ENCODE data around the gene CDH22. TPM values are rescaled to one million over a fixed set of nuclear protein-coding genes. Genes with fewer than 3 reads are reported as not detected.

The CDH22 gene
- total and polyA plus RNA-seq, 9 of the 15 experiments (the other 6 are each of a cell fraction or from before 2014, with no cell fraction given) = 0.07 to 0.08 TPM; not detected in 7

DNA sequence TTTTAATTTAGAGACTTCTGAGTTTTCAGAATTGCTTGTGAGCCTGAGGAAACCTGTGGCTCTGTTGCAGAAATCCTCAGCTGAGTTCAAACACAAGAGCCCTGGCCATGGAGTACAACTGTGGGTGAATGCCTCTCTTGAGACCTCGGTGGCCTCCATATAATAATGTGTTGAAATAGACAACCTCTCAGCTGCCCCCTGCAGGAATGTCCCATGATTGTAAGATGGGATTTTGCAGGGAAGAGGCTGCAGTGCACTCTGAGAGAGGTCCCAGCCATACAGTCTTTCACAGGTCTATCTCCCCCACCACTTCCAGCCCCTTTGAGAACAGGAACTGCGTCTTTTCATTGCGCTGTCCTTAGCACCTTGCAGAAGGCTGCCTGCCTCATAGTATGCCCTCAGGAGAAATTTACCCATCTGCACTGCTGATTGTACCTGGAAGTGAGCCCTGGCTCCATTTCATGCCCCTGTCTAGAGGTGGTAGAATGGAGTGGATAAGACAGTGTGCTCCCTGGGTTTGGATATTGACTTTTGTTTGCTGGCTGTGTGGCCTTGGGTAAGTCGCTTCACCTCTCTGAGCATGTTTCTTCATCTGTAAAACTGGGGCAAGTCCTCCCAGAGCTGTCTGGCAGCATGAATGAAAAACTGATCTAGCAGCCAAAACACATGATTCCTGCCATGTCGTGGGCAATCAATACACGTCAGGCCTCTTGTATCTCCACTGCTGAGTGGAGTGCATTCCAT is 16.8 kb upstream of the CDH22 start:
- Histone ChIP-seq H2AFZ (ENCODE audit: low read depth, low read length) (no peak overlapping the region), H3K9me3 (replicated peaks; ENCODE audit: control insufficient read depth, insufficient read depth, low read depth, low read length) (no peaks in the 10 kb centered on the region), H3K4me1 (replicated peaks in 1 of 2; ENCODE audit: control insufficient read depth in 2 of 2, insufficient read depth in 2 of 2, low read length in 2 of 2) (peaks cover 0 to 6% of the 10 kb centered on the region in 2 experiments; a peak in 1 of 5 replicates), H3K79me2 (ENCODE audit: control insufficient read depth, insufficient read depth, low read length) (no peaks in the 10 kb centered on the region), H3K9ac (ENCODE audit: insufficient read depth in 1 of 2, low read depth in 2 of 2, low read length in 2 of 2) (no peak overlapping the region), H3K36me3 (ENCODE audit: control insufficient read depth, insufficient read depth, low read length) (no peaks in the 10 kb centered on the region), H3K4me3 (no peak overlapping the region), H3K27ac (ENCODE audit: extremely low read depth, low read depth, low read length) (no peak overlapping the region), H4K20me1 (replicated peaks; ENCODE audit: control insufficient read depth, insufficient read depth, low read length) (peaks cover 6% of the 10 kb centered on the region), H3K4me2 (ENCODE audit: insufficient read depth, low read length) (no peak overlapping the region), H3K27me3 (ENCODE audit: control insufficient read depth in 2 of 2, insufficient read depth in 2 of 2, low read length in 2 of 2) (peaks cover 11 to 58% of the 10 kb centered on the region in 2 experiments; a peak in 4 of 5 replicates), H3K9me1 (ENCODE audit: control insufficient read depth, insufficient read depth, low read length) (no peaks in the 10 kb centered on the region)
- intact Hi-C loops (cut with micrococcal nuclease) = loop anchor here (1.0 kb wide), 1 partner anchor 193 kb away; no protein-coding TSS in a partner anchor
- peak; percentile 87 for FAIRE-seq
- peak; percentile 95 for ATAC-seq
- 0% methylated on average over 6 of the region's 6 CpGs for WGBS (ENCODE audit: insufficient coverage, low coverage, missing lambda C conversion rate)
- in situ Hi-C loops (cut with MboI) = loop anchor here (25.0 kb wide), 1 partner anchor 188 kb away; no protein-coding TSS in a partner anchor
- CTCF ChIA-PET (ENCODE audit: low intra/inter-chr PET ratio) = interaction anchor here (0.6 kb wide), 1 partner anchor 321 kb away, joined by 3 read pairs; no protein-coding TSS in a partner anchor
- DNase-seq (ENCODE audit: extremely low read depth in 1 of 4, low spot score in 3 of 4) = peak; percentile 43 to 57 (median 52)
- BruUV-seq (replicated peaks) = no TSS peak
- POLR2A ChIA-PET = interaction anchor here (0.6 to 1.0 kb wide), 2 partner anchors 16 to 89 kb away, joined by 3 to 4 read pairs; no protein-coding TSS in a partner anchor
- TF ChIP-seq, protein P1, sequence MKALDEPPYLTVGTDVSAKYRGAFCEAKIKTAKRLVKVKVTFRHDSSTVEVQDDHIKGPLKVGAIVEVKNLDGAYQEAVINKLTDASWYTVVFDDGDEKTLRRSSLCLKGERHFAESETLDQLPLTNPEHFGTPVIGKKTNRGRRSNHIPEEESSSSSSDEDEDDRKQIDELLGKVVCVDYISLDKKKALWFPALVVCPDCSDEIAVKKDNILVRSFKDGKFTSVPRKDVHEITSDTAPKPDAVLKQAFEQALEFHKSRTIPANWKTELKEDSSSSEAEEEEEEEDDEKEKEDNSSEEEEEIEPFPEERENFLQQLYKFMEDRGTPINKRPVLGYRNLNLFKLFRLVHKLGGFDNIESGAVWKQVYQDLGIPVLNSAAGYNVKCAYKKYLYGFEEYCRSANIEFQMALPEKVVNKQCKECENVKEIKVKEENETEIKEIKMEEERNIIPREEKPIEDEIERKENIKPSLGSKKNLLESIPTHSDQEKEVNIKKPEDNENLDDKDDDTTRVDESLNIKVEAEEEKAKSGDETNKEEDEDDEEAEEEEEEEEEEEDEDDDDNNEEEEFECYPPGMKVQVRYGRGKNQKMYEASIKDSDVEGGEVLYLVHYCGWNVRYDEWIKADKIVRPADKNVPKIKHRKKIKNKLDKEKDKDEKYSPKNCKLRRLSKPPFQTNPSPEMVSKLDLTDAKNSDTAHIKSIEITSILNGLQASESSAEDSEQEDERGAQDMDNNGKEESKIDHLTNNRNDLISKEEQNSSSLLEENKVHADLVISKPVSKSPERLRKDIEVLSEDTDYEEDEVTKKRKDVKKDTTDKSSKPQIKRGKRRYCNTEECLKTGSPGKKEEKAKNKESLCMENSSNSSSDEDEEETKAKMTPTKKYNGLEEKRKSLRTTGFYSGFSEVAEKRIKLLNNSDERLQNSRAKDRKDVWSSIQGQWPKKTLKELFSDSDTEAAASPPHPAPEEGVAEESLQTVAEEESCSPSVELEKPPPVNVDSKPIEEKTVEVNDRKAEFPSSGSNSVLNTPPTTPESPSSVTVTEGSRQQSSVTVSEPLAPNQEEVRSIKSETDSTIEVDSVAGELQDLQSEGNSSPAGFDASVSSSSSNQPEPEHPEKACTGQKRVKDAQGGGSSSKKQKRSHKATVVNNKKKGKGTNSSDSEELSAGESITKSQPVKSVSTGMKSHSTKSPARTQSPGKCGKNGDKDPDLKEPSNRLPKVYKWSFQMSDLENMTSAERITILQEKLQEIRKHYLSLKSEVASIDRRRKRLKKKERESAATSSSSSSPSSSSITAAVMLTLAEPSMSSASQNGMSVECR (CRISPR knock-in tag; IDR thresholded peaks at IDR 0.05) = no peak
- TF ChIP-seq SRSF7 (optimal IDR thresholded peaks at IDR 0.05; ENCODE audit: low read depth, low read length) (no peak), ZBTB7A (IDR thresholded peaks at IDR 0.05; ENCODE audit: borderline replicate concordance, control insufficient read depth, low read depth, low read length) (no peak), CBX5 (IDR thresholded peaks at IDR 0.05; ENCODE audit: borderline replicate concordance, low read depth) (no peak), HOXB6 (CRISPR knock-in tag; IDR thresholded peaks at IDR 0.05; ENCODE audit: borderline replicate concordance) (no peak), RCOR1 (IDR thresholded peaks at IDR 0.05; ENCODE audit: borderline replicate concordance in 1 of 2, low read depth in 2 of 2, low read length in 2 of 2) (0 out of 4 replicates have a peak, but pooled peaks of 1 of the 2 experiments have one; percentile 17), HDAC2 (IDR thresholded peaks at IDR 0.05) (no peak), CEBPB (tag; IDR thresholded peaks at IDR 0.05) (peak; percentile 56; the same call in 1 of the 2 replicates), ZFP30 (CRISPR knock-in tag; IDR thresholded peaks at IDR 0.05; ENCODE audit: borderline replicate concordance) (no peak), ZNF311 (CRISPR knock-in tag; IDR thresholded peaks at IDR 0.05) (no peak), GTF2E2 (tag; IDR thresholded peaks at IDR 0.05) (no peak)
- TF ChIP-seq, protein P2, sequence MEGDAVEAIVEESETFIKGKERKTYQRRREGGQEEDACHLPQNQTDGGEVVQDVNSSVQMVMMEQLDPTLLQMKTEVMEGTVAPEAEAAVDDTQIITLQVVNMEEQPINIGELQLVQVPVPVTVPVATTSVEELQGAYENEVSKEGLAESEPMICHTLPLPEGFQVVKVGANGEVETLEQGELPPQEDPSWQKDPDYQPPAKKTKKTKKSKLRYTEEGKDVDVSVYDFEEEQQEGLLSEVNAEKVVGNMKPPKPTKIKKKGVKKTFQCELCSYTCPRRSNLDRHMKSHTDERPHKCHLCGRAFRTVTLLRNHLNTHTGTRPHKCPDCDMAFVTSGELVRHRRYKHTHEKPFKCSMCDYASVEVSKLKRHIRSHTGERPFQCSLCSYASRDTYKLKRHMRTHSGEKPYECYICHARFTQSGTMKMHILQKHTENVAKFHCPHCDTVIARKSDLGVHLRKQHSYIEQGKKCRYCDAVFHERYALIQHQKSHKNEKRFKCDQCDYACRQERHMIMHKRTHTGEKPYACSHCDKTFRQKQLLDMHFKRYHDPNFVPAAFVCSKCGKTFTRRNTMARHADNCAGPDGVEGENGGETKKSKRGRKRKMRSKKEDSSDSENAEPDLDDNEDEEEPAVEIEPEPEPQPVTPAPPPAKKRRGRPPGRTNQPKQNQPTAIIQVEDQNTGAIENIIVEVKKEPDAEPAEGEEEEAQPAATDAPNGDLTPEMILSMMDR (IDR thresholded peaks at IDR 0.05 in 2 of 3, conservative IDR thresholded peaks at IDR 0.05 in 1 of 3; ENCODE audit: insufficient read depth in 2 of 3, low read depth in 1 of 3, low read length in 3 of 3) = peak; percentile 57 to 67 (median 61)
- TF ChIP-seq, protein P3, sequence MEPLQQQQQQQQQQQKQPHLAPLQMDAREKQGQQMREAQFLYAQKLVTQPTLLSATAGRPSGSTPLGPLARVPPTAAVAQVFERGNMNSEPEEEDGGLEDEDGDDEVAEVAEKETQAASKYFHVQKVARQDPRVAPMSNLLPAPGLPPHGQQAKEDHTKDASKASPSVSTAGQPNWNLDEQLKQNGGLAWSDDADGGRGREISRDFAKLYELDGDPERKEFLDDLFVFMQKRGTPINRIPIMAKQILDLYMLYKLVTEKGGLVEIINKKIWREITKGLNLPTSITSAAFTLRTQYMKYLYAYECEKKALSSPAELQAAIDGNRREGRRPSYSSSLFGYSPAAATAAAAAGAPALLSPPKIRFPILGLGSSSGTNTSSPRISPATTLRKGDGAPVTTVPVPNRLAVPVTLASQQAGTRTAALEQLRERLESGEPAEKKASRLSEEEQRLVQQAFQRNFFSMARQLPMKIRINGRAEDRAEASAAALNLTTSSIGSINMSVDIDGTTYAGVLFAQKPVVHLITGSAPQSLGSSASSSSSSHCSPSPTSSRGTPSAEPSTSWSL (CRISPR knock-in tag; IDR thresholded peaks at IDR 0.05; ENCODE audit: borderline replicate concordance) = no peak
